Activated T-helper 2 cell treated with anti-CD3 and anti-CD28 coated beads, Interferon-gamma antibody, Interleukin-2, Interleukin-4, amounts not matched to agents 10 μg/mL and 5 μg/mL and 100 μg/mL, durations not matched to agents 14 hours and 24 hours and 36 hours (primary cell): ENCODE results near the gene STARD13. TPM values are rescaled to one million over a fixed set of nuclear protein-coding genes. Genes with fewer than 3 reads are reported as not detected.

Experiments
- DNase-seq: peaks from one replicate; pipeline ENCODE4 v3.0.0; 2021; ENCODE audit warnings: low spot score
- H3K27ac Mint-ChIP-seq: one replicate; pipeline ENCODE4 v1.8.0; 2021; ENCODE audit warnings: mixed read lengths
- H3K27me3 Mint-ChIP-seq: one replicate; pipeline ENCODE4 v1.8.0; 2021; ENCODE audit warnings: low read depth, mixed read lengths
- H3K36me3 Mint-ChIP-seq: one replicate; pipeline ENCODE4 v1.8.0; 2021; ENCODE audit warnings: low read depth, mixed read lengths
- H3K4me1 Mint-ChIP-seq: one replicate; pipeline ENCODE4 v1.8.0; 2021; ENCODE audit warnings: low read depth, mixed read lengths
- H3K4me3 Mint-ChIP-seq: one replicate; pipeline ENCODE4 v1.8.0; 2021; ENCODE audit warnings: low read depth, mild to moderate bottlenecking, moderate library complexity, mixed read lengths
- H3K9me3 Mint-ChIP-seq: one replicate; pipeline ENCODE4 v1.8.0; 2021; ENCODE audit warnings: mixed read lengths
- intact Hi-C: fragments of 100-400 bp; cut with micrococcal nuclease; formaldehyde crosslinking; loops from one replicate; pipeline ENCODE4 v1.15.1; 2023
- total RNA-seq: library from RNA; stranded (reverse); gene quantifications from 2 replicates; pipeline ENCODE4 v1.2.3, GENCODE V29; 2022

Gene STARD13
- total RNA-seq, 1 donor from 2014 or later, result 1.5 TPM

- intact Hi-C loops, result no loop called here
- DNase-seq, result no peak
- no peak overlapping the region for H3K27ac Mint-ChIP-seq
- no peak overlapping the region for H3K4me3 Mint-ChIP-seq
- H3K4me1 Mint-ChIP-seq, result peaks cover 8% of the 10 kb centered on the region
- H3K27me3 Mint-ChIP-seq, result no peaks in the 10 kb centered on the region
- H3K36me3 Mint-ChIP-seq, result no peaks in the 10 kb centered on the region
- no peaks in the 10 kb centered on the region for H3K9me3 Mint-ChIP-seq
These were observed 166.4 kb downstream of the STARD13 start for GRCh38 chr13:33119022-33119781.

GRCh38 chr13:33116321-33117010, 169.1 kb downstream of the STARD13 start:
- H3K36me3 Mint-ChIP-seq, result no peaks in the 10 kb centered on the region
- H3K27ac Mint-ChIP-seq, result no peak overlapping the region
- no peaks in the 10 kb centered on the region for H3K27me3 Mint-ChIP-seq
- no peak for DNase-seq
- H3K4me3 Mint-ChIP-seq, result no peak overlapping the region
- intact Hi-C loops, result no loop called here
- H3K9me3 Mint-ChIP-seq, result no peaks in the 10 kb centered on the region
- H3K4me1 Mint-ChIP-seq, result no peaks in the 10 kb centered on the region

GRCh38 chr13:33115274-33115673, 170.3 kb downstream of the STARD13 start:
- DNase-seq, result no peak
- H3K4me1 Mint-ChIP-seq, result no peaks in the 10 kb centered on the region
- intact Hi-C loops, result no loop called here
- no peak overlapping the region for H3K27ac Mint-ChIP-seq
- no peaks in the 10 kb centered on the region for H3K36me3 Mint-ChIP-seq
- no peak overlapping the region for H3K4me3 Mint-ChIP-seq
- H3K9me3 Mint-ChIP-seq, result no peaks in the 10 kb centered on the region
- no peaks in the 10 kb centered on the region for H3K27me3 Mint-ChIP-seq

GRCh38 chr13:33114146-33114545, 171.4 kb downstream of the STARD13 start:
- Mint-ChIP-seq H3K36me3 (no peaks in the 10 kb centered on the region), H3K4me1 (no peaks in the 10 kb centered on the region)

GRCh38 chr13:33112766-33113165, 172.8 kb downstream of the STARD13 start:
- Mint-ChIP-seq H3K36me3 (no peaks in the 10 kb centered on the region), H3K9me3 (no peaks in the 10 kb centered on the region), H3K4me3 (no peak overlapping the region), H3K27ac (no peak overlapping the region), H3K27me3 (no peaks in the 10 kb centered on the region), H3K4me1 (no peaks in the 10 kb centered on the region)
- DNase-seq, result no peak
- intact Hi-C loops, result no loop called here

More at GRCh38 chr13:33114146-33114545, 171.4 kb downstream of the STARD13 start:
- Mint-ChIP-seq H3K4me3 (no peak overlapping the region), H3K27ac (no peak overlapping the region), H3K27me3 (no peaks in the 10 kb centered on the region), H3K9me3 (no peaks in the 10 kb centered on the region)
- intact Hi-C loops, result no loop called here
- DNase-seq, result no peak

GRCh38 chr13:33111414-33112110, 174.0 kb downstream of the STARD13 start:
- Mint-ChIP-seq H3K27me3 (no peaks in the 10 kb centered on the region), H3K27ac (no peak overlapping the region), H3K4me3 (no peak overlapping the region), H3K36me3 (no peaks in the 10 kb centered on the region), H3K4me1 (no peaks in the 10 kb centered on the region), H3K9me3 (no peaks in the 10 kb centered on the region)
- DNase-seq, result no peak
- intact Hi-C loops, result no loop called here

GRCh38 chr13:33110713-33111413, 174.7 kb downstream of the STARD13 start:
- Mint-ChIP-seq H3K9me3 (no peaks in the 10 kb centered on the region), H3K36me3 (no peaks in the 10 kb centered on the region), H3K27me3 (no peaks in the 10 kb centered on the region)

GRCh38 chr13:33110386-33110712, 175.2 kb downstream of the STARD13 start:
- intact Hi-C loops, result no loop called here
- H3K27ac Mint-ChIP-seq, result no peak overlapping the region
- H3K4me3 Mint-ChIP-seq, result no peak overlapping the region
- H3K4me1 Mint-ChIP-seq, result no peaks in the 10 kb centered on the region
- no peaks in the 10 kb centered on the region for H3K27me3 Mint-ChIP-seq
- H3K9me3 Mint-ChIP-seq, result no peaks in the 10 kb centered on the region
- DNase-seq, result no peak
- no peaks in the 10 kb centered on the region for H3K36me3 Mint-ChIP-seq

More at GRCh38 chr13:33110713-33111413, 174.7 kb downstream of the STARD13 start:
- DNase-seq, result no peak
- Mint-ChIP-seq H3K27ac (no peak overlapping the region), H3K4me1 (no peaks in the 10 kb centered on the region), H3K4me3 (no peak overlapping the region)
- intact Hi-C loops, result no loop called here

GRCh38 chr13:33109801-33110200, 175.8 kb downstream of the STARD13 start:
- Mint-ChIP-seq H3K36me3 (no peaks in the 10 kb centered on the region), H3K9me3 (no peaks in the 10 kb centered on the region), H3K27me3 (no peaks in the 10 kb centered on the region), H3K4me3 (no peak overlapping the region), H3K4me1 (no peaks in the 10 kb centered on the region), H3K27ac (no peak overlapping the region)
- intact Hi-C loops, result no loop called here
- DNase-seq, result no peak

- Mint-ChIP-seq H3K9me3 (no peaks in the 10 kb centered on the region), H3K4me1 (no peaks in the 10 kb centered on the region), H3K36me3 (no peaks in the 10 kb centered on the region), H3K4me3 (no peak overlapping the region), H3K27me3 (no peaks in the 10 kb centered on the region), H3K27ac (no peak overlapping the region)
- intact Hi-C loops, result no loop called here
- DNase-seq, result no peak
These were observed 176.3 kb downstream of the STARD13 start for GRCh38 chr13:33109271-33109697.

GRCh38 chr13:33108620-33109019, 176.9 kb downstream of the STARD13 start:
- Mint-ChIP-seq H3K4me3 (no peak overlapping the region), H3K9me3 (no peaks in the 10 kb centered on the region), H3K4me1 (no peaks in the 10 kb centered on the region), H3K36me3 (no peaks in the 10 kb centered on the region), H3K27ac (no peak overlapping the region), H3K27me3 (no peaks in the 10 kb centered on the region)
- intact Hi-C loops, result no loop called here
- no peak for DNase-seq

GRCh38 chr13:33107361-33107760, 178.2 kb downstream of the STARD13 start:
- Mint-ChIP-seq H3K4me1 (no peaks in the 10 kb centered on the region), H3K4me3 (no peak overlapping the region), H3K36me3 (no peaks in the 10 kb centered on the region), H3K27ac (no peak overlapping the region), H3K27me3 (no peaks in the 10 kb centered on the region), H3K9me3 (no peaks in the 10 kb centered on the region)
- DNase-seq, result no peak
- intact Hi-C loops, result no loop called here
